ENCODE results near the gene PHGDH. TPM values are rescaled to one million over a fixed set of nuclear protein-coding genes. Genes with fewer than 3 reads are reported as not detected.

The PHGDH gene
- total RNA-seq (10 to 100 TPM; 31.9 to 98.3 TPM), polyA plus RNA-seq (ENCODE audit: insufficient read length in 6 of 6) (100 to 1,000 TPM in 5 of 6 donors, 10 to 100 TPM in 1; 92.9 to 132 (median 112) TPM)
- long read RNA-seq, donor 1, transcript PHGDH-208 (12 exons, 2,096 nt), result major isoform, 32 of 82 reads
- long read RNA-seq, donor 1, partial matches to known transcripts, result 45 of 82 reads
- long read RNA-seq, donor 1, other reads (novel, unspliced or antisense), result 0 of 82 reads
- long read RNA-seq, donor 2, transcript PHGDH-208 (12 exons, 2,096 nt), result major isoform, 42 of 105 reads
- long read RNA-seq, donor 2, partial matches to known transcripts, result 59 of 105 reads
- long read RNA-seq, donor 2, other reads (novel, unspliced or antisense), result 0 of 105 reads
- long read RNA-seq, donor 3, transcript PHGDH-208 (12 exons, 2,096 nt), result major isoform, 40 of 74 reads
- long read RNA-seq, donor 3, partial matches to known transcripts, result 32 of 74 reads
- long read RNA-seq, donor 3, other reads (novel, unspliced or antisense), result 0 of 74 reads
- long read RNA-seq, donor 4, transcript PHGDH-208 (12 exons, 2,096 nt), result major isoform, 31 of 38 reads
- long read RNA-seq, donor 4, partial matches to known transcripts, result 2 of 38 reads
- long read RNA-seq, donor 4, other reads (novel, unspliced or antisense), result 3 of 38 reads
- long read RNA-seq, donor 5, transcript PHGDH-208 (12 exons, 2,096 nt), result major isoform, 31 of 76 reads
- long read RNA-seq, donor 5, partial matches to known transcripts, result 39 of 76 reads
- long read RNA-seq, donor 5, other reads (novel, unspliced or antisense), result 0 of 76 reads
- long read RNA-seq, donor 6, transcript PHGDH-208 (12 exons, 2,096 nt), result major isoform, 29 of 48 reads
- long read RNA-seq, donor 6, partial matches to known transcripts, result 15 of 48 reads
- long read RNA-seq, donor 6, other reads (novel, unspliced or antisense), result 0 of 48 reads
- long read RNA-seq, donor 7, transcript PHGDH-208 (12 exons, 2,096 nt), result major isoform, 16 of 26 reads
- long read RNA-seq, donor 7, partial matches to known transcripts, result 7 of 26 reads
- long read RNA-seq, donor 7, other reads (novel, unspliced or antisense), result 0 of 26 reads
- long read RNA-seq, donor 8, transcript PHGDH-208 (12 exons, 2,096 nt), result major isoform, 27 of 37 reads
- long read RNA-seq, donor 8, partial matches to known transcripts, result 9 of 37 reads
- long read RNA-seq, donor 8, other reads (novel, unspliced or antisense), result 0 of 37 reads
- long read RNA-seq, donor 9, partial matches to known transcripts, result 0 of 1 reads
- long read RNA-seq, donor 9, other reads (novel, unspliced or antisense), result 0 of 1 reads
- long read RNA-seq, donor 10, transcript PHGDH-208 (12 exons, 2,096 nt), result major isoform, 162 of 178 reads
- long read RNA-seq, donor 10, partial matches to known transcripts, result 3 of 178 reads
- long read RNA-seq, donor 10, other reads (novel, unspliced or antisense), result 8 of 178 reads
- long read RNA-seq, donor 11, transcript PHGDH-208 (12 exons, 2,096 nt), result major isoform, 58 of 120 reads
- long read RNA-seq, donor 11, partial matches to known transcripts, result 58 of 120 reads
- long read RNA-seq, donor 11, other reads (novel, unspliced or antisense), result 0 of 120 reads
- long read RNA-seq, donor 12, transcript PHGDH-208 (12 exons, 2,096 nt), result major isoform, 24 of 42 reads
- long read RNA-seq, donor 12, partial matches to known transcripts, result 17 of 42 reads
- long read RNA-seq, donor 12, other reads (novel, unspliced or antisense), result 0 of 42 reads

- Histone ChIP-seq H3K4me1 (peaks cover 0 to 22% of the 10 kb centered on the region in 2 donors), H3K27me3 (peaks cover 0 to 43% of the 10 kb centered on the region in 2 donors), H3K4me3 (peak within 1 kb of the TSS; percentile 46 to 52), H3K9me3 (no peaks in the 10 kb centered on the region), H3K27ac (no peak within 1 kb of the TSS), H3K36me3 (no peaks in the 10 kb centered on the region)
- intact Hi-C loops (cut with DNase I), result no loop called here
- peak; percentile 93 for ATAC-seq
- TF ChIP-seq CTCF (IDR thresholded peaks at IDR 0.05), result no peak
- peak; percentile 71 to 86 (median 78) for DNase-seq
Measured at GRCh38 chr1:119711804-119712341, at the start of gene PHGDH. Gene PHGDH, plus strand, starts transcription at chr1:119711934. Its CDS starts 89 bp downstream, at chr1:119712023.

GRCh38 chr1:119662034-119662437 is 49.7 kb upstream of the PHGDH start:
- Histone ChIP-seq H3K4me1 (no peaks in the 10 kb centered on the region), H3K4me3 (no peak overlapping the region), H3K27ac (no peak overlapping the region), H3K27me3 (no peaks in the 10 kb centered on the region), H3K9me3 (no peaks in the 10 kb centered on the region), H3K36me3 (no peaks in the 10 kb centered on the region)
- no peak for DNase-seq
- no peak for TF ChIP-seq CTCF (IDR thresholded peaks at IDR 0.05)
- peak; percentile 10 for ATAC-seq
- intact Hi-C loops (cut with DNase I), result loop anchor here in 1 of 2 donors (5.0 kb wide), 1 partner anchor 45 kb away; no protein-coding TSS in a partner anchor

GRCh38 chr1:119664067-119664466 is 47.7 kb upstream of the PHGDH start:
- ATAC-seq (no peak), DNase-seq (no peak)
- Histone ChIP-seq H3K4me1 (no peaks in the 10 kb centered on the region), H3K27ac (no peak overlapping the region), H3K9me3 (no peaks in the 10 kb centered on the region), H3K4me3 (no peak overlapping the region), H3K27me3 (no peaks in the 10 kb centered on the region), H3K36me3 (no peaks in the 10 kb centered on the region)
- intact Hi-C loops (cut with DNase I), result loop anchor here in 1 of 2 donors (5.0 kb wide), 1 partner anchor 47 kb away; no protein-coding TSS in a partner anchor
- no peak for TF ChIP-seq CTCF (IDR thresholded peaks at IDR 0.05)

GRCh38 chr1:119667173-119667572 is 44.6 kb upstream of the PHGDH start:
- DNase-seq (no peak), ATAC-seq (no peak)
- no peaks in the 10 kb centered on the region for H3K27me3 ChIP-seq
- intact Hi-C loops (cut with DNase I), result no loop called here
- no peak for TF ChIP-seq CTCF (IDR thresholded peaks at IDR 0.05)
- H3K27ac ChIP-seq, result no peak overlapping the region
- no peak overlapping the region for H3K4me3 ChIP-seq
- no peaks in the 10 kb centered on the region for H3K9me3 ChIP-seq
- H3K36me3 ChIP-seq, result no peaks in the 10 kb centered on the region
- H3K4me1 ChIP-seq, result no peaks in the 10 kb centered on the region
